K562 (cell line): ENCODE results near the gene TMPRSS9. TPM values are rescaled to one million over a fixed set of nuclear protein-coding genes. Genes with fewer than 3 reads are reported as not detected.
A peak's percentile ranks its signal among the peaks of the same experiment; 100 is the strongest.

Experiments used
- BHLHE40 ChIP-seq: IDR thresholded peaks from 2 replicates; pipeline ENCODE4 v1.6.1; 2011; ENCODE audit warnings: low read length, improper control_type of control experiment
- KDM4B ChIP-seq, 2 experiments: fragments of 450-650 bp in 1 of 2; sonication (generic) in 1 of 2; IDR thresholded peaks; 2 replicates each; pipeline ENCODE4 v1.6.1; 2016 to 2017; ENCODE audit warnings: borderline replicate concordance in 2 of 2, antibody characterized with exemption in 1 of 2, low read depth in 1 of 2, mild to moderate bottlenecking in 1 of 2
- L3MBTL2 ChIP-seq: fragments of 450-650 bp; IDR thresholded peaks from 2 replicates; pipeline ENCODE4 v1.6.1; 2016; ENCODE audit warnings: mild to moderate bottlenecking, moderate library complexity
- NFXL1 ChIP-seq: fragments of 450-650 bp; formaldehyde crosslinking; IDR thresholded peaks from 2 replicates; pipeline ENCODE4 v1.4.0; 2021; ENCODE audit warnings: mild to moderate bottlenecking
- POLR2G ChIP-seq: fragments of 200-400 bp; formaldehyde crosslinking; IDR thresholded peaks from 2 replicates; pipeline ENCODE4 v1.6.1; 2017; ENCODE audit warnings: low read depth, mild to moderate bottlenecking, antibody characterized with exemption, low read length, moderate library complexity
- polyA plus RNA-seq, 8 experiments: library from polyadenylated mRNA; depleted of rRNA in 4 of 8; stranded (reverse) in 5 of 8; unstranded in 3 of 8; fragments of >200 nt; fragmentation: Nextera tagmentation in 2 of 8; fragmentation: Illumina TruSeq in 1 of 8; extraction: Ambion mirVana in 2 of 8; extraction: Trizol in 1 of 8; gene quantifications; 2 replicates each; pipeline versions ENCODE4 v1.2.1 to v1.2.3, GENCODE V29; 2011 to 2014; ENCODE audit warnings: inconsistent platforms in 1 of 8, missing spikeins in 1 of 8
- total RNA-seq, 7 experiments: library from RNA; depleted of rRNA in 6 of 7; stranded (reverse); fragments of >200 nt in 6 of 7; fragmentation: Illumina TruSeq in 2 of 7; extraction: Trizol in 2 of 7; gene quantifications; 2 replicates each; pipeline versions ENCODE4 v1.2.1 to v1.2.3, GENCODE V29; 2011 to 2021; ENCODE audit warnings: low replicate concordance in 1 of 7
- TF ChIP-seq, protein P1 (sequence below): sonication (generic); formaldehyde crosslinking; IDR thresholded peaks from 2 replicates; pipeline ENCODE4 v1.9.0; 2022; ENCODE audit warnings: mild to moderate bottlenecking, missing genetic modification reagents
- TF ChIP-seq, protein P2 (sequence below): sonication (generic); formaldehyde crosslinking; IDR thresholded peaks from 2 replicates; pipeline ENCODE4 v1.5.0; 2020; ENCODE audit warnings: missing genetic modification reagents
- TF ChIP-seq, protein P3 (sequence below): fragments of 450-650 bp; formaldehyde crosslinking; IDR thresholded peaks from 2 replicates; pipeline ENCODE4 v1.4.0; 2022; ENCODE audit warnings: mild to moderate bottlenecking, moderate library complexity
- TF ChIP-seq, protein P4 (sequence below): fragments of 450-650 bp; IDR thresholded peaks from one replicate; pipeline ENCODE4 v1.6.1; 2018; ENCODE audit warnings: mild to moderate bottlenecking, moderate library complexity; ENCODE audit not compliant: partially characterized antibody

TMPRSS9 gene
- total and polyA plus RNA-seq, 9 of the 15 experiments (the other 6 are each of a cell fraction or from before 2014, with no cell fraction given) = 0.01 to 0.03 TPM; not detected in 7

DNA sequence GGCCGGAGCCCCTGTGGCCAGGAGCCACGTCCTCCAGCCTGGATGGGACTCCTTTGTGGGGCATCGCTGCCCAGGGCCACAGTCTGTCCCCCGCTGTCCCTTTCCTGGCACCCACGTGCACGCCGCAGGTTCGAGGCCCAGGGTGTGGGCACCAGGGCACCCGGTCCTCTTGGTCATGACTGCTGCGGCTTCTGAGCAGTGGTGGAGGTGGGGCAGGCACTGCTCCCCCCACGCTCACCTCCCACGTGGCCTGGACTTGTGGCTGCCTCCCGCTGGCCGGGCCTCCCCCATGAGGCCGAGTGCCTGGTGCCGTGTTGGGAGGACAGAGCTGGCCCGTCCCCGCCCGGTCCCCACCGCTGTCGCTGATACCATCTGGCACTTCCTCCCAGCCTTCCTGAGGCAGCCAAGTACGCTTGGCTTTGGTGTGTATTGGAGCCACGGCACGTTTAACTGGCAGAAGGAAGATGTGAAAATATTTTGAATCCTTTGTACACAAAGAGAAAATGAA lies 18.8 kb upstream of the TMPRSS9 start (continued):
- TF ChIP-seq, protein P1, sequence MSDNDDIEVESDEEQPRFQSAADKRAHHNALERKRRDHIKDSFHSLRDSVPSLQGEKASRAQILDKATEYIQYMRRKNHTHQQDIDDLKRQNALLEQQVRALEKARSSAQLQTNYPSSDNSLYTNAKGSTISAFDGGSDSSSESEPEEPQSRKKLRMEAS (CRISPR knock-in tag) = peak; percentile 69
- TF ChIP-seq NFXL1 (no peak), L3MBTL2 (peak; percentile 31; the same call in 1 of the 2 replicates), POLR2G (peak; percentile 51), BHLHE40 (peak; percentile 43), KDM4B (IDR thresholded peaks at IDR 0.05; ENCODE audit: borderline replicate concordance in 2 of 2, low read depth in 1 of 2) (0 out of 4 replicates have a peak, but pooled peaks of 1 of the 2 experiments have one; percentile 39)
- TF ChIP-seq, protein P2, sequence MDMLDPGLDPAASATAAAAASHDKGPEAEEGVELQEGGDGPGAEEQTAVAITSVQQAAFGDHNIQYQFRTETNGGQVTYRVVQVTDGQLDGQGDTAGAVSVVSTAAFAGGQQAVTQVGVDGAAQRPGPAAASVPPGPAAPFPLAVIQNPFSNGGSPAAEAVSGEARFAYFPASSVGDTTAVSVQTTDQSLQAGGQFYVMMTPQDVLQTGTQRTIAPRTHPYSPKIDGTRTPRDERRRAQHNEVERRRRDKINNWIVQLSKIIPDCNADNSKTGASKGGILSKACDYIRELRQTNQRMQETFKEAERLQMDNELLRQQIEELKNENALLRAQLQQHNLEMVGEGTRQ = no peak
- TF ChIP-seq, protein P3, sequence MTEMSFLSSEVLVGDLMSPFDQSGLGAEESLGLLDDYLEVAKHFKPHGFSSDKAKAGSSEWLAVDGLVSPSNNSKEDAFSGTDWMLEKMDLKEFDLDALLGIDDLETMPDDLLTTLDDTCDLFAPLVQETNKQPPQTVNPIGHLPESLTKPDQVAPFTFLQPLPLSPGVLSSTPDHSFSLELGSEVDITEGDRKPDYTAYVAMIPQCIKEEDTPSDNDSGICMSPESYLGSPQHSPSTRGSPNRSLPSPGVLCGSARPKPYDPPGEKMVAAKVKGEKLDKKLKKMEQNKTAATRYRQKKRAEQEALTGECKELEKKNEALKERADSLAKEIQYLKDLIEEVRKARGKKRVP (CRISPR knock-in tag) = no peak
- TF ChIP-seq, protein P4, sequence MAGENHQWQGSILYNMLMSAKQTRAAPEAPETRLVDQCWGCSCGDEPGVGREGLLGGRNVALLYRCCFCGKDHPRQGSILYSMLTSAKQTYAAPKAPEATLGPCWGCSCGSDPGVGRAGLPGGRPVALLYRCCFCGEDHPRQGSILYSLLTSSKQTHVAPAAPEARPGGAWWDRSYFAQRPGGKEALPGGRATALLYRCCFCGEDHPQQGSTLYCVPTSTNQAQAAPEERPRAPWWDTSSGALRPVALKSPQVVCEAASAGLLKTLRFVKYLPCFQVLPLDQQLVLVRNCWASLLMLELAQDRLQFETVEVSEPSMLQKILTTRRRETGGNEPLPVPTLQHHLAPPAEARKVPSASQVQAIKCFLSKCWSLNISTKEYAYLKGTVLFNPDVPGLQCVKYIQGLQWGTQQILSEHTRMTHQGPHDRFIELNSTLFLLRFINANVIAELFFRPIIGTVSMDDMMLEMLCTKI = no peak
